ENCODE measurements around the gene TDRD10.

Gene TDRD10

DNA sequence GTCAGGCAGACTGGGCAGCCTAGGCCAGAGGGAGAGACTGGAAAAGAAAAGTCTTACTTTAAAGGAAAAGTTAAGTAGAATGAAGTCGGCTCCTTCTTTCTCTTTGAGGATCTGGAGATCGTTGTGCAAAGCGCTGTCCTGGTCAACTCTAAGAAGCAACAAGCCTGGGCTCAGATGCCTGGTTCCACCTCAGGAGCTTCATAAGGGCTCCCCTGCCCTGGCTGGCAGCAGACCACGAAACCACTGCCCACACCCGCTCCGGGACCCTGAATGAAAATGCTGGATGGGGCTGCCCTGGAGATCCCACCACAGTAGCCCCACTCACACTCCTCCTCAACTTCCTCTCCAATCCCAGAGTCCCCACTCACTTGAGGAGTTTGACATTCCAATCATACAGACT lies 50.0 kb downstream of the TDRD10 start:
- DNase-seq (ENCODE audit: extremely low read depth in 1 of 2, low read depth in 1 of 2), result no peak

DNA sequence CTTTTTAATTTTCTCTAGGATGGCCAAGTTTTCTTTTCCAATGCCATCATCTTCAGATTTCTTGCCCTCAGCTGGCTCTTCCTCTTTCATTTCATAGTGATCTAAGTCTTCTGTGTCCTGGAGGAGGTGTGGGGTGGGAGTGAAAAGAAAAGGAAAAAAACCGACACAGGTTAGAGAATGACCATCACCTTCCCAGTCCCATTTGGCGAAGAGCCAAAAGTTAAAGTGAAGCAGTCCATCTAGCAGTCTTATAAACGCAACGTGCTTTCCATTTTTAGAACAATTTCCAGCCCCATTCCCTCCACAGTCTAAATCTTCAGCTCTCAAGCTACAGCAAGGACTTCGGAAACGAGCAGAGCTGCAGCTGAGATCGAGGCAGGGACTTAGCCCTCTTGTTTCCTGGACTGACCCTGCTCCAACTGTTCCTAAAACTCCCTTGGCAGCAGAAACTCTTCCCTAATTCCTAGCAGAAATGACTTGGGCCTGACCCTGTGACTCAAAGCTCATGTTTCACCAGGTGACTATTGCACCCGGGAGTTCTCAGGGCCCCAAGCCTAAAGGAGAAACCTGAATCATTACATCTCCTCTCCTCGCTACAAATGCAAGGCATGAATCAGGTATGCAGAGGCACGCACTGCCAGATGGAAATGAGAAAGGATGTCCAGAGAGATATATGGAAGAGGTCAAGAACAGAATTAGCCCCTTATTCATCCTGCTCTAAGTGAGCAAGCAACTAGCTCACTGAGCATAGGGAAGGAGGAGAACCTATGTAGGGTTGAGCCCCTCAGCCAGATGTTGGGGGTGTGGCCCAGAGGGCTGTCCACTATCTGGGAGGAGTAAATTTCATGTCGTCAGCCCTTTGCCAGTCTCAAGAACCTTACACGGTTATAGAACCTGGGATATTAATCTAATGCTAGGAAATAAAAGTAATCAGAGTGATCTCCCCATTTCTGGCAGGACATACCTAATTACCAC lies 51.3 kb downstream of the TDRD10 start:
- DNase-seq (ENCODE audit: extremely low read depth in 1 of 2, low read depth in 1 of 2), result no peak

DNA sequence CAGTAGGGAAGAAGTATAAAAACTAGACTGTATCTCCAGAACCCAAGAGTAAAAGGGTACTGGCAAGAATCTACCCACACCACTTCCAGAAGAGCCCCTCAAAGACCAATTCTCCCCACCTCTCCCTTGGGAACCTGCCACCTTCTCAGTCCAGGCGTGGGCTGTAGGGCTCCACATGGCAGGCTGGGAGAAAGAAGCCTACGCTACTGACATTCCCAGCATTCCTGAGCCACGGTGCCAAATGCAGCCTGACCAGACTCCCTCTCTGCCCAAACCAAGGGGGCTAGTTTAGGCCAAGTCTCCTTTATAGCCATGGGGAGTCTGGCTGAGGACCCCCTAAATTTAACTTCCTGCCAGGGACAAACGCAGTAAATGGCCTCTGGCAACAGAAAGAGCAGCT lies 54.4 kb downstream of the TDRD10 start:
- no peak for DNase-seq (ENCODE audit: extremely low read depth in 1 of 2, low read depth in 1 of 2)

DNA sequence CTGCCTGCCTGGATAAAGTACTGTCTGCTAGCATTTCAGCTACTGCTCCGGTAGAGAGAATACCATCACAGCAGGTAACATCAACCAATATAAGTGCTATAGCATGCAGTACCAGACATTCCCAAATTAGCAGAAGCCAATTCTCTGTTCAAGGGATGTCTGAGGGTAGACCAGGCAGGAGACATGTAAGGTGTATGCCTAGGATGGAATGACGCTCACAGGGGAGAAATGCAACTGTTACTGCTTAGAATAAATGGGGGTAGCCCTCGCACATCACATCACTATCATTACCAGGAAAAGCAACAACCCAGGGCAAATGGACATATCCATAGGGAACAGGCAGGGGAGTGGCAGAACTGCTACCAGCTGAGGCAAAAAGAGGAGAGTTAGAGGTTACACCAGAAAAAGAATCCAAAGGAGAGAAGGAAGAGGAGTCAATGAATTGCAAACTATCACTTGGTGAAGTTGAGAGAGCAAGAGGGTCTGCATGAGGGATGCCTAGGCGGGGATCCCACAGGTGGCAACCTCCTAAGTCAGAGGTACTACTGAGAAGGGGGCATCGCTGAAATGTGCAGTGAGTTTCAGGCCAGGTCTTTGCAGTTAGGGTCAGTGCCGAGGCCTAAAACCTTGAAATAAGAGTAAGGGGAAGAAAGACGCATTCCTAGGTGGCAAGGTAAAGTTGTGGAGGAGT lies 55.4 kb downstream of the TDRD10 start:
- DNase-seq (ENCODE audit: extremely low read depth in 1 of 2, low read depth in 1 of 2), result no peak

DNA sequence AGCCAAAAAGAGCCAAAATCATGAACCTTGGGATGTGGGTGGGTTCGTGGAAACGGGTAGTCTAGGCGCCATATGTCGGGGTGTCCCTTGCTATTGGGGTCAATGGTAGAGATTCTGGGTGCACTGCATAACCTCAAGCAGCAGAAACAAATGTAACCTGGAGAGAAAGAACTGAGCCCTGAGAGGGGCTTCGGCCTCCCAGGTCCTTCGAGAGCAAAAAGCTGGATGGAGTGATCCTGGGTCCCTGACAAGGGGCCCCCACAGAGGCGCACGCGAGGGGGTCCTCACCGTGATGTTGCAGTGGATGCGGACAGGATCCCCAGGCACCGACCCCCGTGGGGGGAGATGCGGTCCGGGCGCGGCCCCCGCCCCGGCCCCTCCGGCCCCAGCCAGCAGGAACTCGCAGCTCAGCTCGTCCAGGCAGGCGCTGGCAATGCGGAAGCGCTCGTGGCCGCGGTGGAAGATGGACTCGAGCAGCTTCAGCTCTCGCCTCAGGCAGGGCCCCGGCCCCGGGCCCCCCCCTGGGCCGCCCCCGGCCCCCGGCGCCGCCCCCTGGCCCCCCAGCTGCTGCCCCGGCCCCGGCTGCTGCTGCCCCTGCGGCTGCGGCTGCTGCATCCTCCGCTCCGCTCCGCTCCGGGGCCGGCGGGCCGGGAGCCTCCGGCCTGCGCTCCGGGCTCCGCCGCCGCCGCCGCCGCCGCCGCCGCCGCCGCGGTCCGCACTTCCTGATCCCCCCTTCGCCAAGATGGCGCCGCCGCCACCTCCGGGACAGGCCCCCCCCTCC lies 56.1 kb downstream of the TDRD10 start, which contains the start of gene UBE2Q1:
Gene UBE2Q1, minus strand, starts transcription at position 724 of the 781 bp plus-strand sequence. Its CDS starts 109 bp downstream, at position 615.
- peak in 1 of 2 donors; percentile 18 for DNase-seq (ENCODE audit: extremely low read depth in 1 of 2, low read depth in 1 of 2)

DNA sequence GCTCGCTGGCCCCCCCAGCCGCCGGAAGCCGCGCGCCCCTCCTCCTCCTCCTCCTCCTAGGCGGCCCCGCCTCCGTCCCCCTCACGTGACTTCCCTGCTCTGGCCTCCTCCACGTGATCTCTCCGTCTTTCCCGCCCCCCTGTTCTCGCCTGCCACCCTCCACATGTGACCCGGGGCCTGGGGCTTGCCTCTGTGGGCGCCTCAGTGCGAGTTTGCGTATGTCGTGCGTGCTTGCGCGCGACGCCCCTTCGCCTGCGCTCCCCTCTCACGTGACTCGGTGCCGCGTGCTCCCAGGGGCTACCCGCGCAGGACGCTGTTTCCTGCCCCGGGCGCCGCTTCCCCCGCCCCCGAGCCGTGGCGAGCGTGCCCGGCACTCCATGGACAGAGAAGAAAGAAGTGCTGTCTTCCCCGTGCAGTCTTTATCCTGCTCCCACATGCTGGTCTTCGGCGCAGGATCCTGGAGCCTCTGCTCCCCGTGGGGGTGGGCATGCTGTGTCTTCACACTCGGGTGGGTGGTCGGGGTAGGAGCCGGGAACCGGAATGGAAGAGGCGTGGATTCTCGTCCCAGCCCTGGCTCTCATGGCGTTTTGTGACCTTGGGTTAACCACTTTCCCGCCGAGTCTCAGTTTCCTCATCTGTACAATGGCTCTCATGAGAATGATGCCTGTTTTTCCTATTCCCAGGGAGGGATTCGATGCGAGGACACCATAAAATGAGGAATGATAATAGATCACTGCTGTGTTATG lies 56.9 kb downstream of the TDRD10 start:
- DNase-seq (ENCODE audit: extremely low read depth in 1 of 2, low read depth in 1 of 2), result peak; percentile 99

DNA sequence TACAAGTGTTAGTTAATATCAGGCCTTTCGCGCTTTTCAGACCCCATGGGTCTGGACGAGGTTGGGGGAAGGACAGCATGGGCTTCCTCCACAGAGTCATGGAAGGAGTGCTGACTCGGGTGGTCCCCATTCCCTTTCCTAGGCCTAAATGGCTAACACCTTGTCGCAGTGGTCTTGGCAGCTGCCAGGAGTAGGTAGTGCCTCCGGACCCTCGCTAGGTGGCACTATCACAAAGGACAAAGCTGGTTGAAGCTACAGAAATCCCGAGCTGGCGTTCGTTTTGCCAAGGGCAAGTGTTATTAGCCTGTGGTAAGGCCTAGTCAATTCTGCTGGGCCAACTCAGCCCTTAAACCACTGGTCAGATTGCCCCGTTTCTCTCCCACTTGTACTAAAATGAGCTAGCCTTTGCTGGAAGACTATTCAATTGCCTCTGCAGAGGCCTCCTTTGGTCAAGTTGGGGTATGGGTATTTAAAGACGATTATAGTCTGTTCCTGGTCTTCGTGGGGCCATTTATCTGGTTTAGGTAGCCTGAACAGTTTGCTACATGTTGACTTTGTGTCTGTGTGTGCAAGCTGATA lies 57.5 kb downstream of the TDRD10 start:
- peak; percentile 60 to 62 for DNase-seq (ENCODE audit: extremely low read depth in 1 of 2, low read depth in 1 of 2)

DNA sequence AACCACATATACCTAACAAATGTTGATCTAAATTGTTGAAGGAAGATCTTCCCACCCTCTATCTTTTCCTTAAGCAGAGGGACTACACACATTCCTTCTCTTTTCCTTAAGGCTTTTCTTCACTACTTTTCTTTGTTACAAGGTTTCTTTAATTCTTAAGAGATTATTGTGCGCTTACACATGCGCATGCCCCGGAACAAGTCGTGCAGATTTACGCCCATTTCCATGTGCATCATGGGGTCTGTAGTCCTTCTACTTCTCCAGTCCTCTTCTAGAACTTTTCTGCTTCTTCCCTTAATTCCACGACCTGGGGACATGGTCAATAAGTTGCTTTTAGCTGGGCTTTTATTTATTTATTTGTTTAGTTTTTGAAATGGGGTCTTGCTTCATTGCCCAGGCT lies 63.9 kb downstream of the TDRD10 start:
- no peak for DNase-seq (ENCODE audit: extremely low read depth in 1 of 2, low read depth in 1 of 2)

DNA sequence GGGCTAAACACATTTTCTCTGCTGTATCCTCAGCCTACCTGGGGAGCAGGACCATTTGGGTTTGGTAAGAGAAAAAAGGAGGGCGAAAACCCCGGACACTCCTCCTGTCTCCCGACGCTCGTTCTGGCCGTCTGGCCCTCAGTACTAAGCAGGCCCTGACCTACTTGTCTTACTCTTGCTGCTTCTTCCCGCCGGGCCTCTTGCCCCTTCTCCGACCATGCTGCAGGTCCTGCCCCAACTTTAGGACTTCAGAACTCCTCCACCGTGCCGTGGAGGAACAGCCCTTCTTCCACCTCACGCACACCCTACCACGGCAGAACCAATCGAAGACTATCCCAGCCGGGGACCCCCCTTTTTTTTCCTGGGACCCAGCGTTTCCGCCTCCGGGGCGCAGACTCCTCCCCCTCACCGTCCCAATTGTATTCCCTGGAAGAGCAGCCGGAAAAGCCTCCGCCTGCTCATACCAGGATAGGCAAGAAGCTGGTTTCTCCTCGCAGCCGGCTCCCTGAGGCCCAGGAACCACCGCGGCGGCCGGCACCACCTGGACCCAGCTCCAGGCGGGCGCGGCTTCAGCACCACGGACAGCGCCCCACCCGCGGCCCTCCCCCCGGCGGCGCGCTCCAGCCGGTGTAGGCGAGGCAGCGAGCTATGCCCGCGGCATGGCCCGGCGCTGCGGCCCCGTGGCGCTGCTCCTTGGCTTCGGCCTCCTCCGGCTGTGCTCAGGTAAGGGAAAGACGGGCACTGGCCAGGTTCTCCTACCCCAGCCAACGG lies 65.6 kb downstream of the TDRD10 start, which contains the start of gene CHRNB2:
Gene CHRNB2, plus strand, starts transcription at position 393 of the 771 bp plus-strand sequence. Its CDS starts 267 bp downstream, at position 660.
- DNase-seq (ENCODE audit: extremely low read depth in 1 of 2, low read depth in 1 of 2), result peak; percentile 20 to 63

DNA sequence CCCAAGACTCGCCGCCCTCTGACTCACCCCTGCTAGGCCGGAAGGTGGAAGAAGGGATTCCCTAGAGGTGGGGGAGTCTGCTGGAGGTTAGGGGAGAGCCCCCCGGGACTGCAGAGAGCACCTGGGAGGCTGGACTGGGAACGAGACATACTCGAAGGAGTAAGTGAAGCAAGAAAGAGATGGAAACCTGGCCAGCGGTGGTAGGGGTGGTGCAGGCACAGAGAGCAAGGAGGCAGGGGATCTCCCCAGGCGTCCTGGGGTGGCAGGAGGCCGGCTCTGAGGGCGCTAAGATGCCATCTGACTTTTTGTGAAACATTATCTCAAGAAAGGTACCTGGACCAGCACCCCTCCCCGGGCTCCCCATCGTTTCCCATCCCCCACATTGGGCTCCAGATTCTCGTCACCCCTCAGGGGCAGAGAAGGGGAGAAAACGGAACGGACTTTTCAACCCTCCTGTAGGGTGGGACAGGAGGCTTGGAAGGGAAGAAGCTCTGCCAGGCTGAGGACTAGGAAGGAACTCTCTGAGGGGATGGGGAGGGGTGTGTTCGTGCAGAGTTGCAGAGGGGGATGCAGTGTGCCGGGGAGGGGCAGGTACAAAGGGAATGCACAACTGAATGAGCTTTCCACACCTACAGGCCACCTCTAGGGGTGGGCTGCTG lies 66.3 kb downstream of the TDRD10 start:
- DNase-seq (ENCODE audit: extremely low read depth in 1 of 2, low read depth in 1 of 2), result no peak

DNA sequence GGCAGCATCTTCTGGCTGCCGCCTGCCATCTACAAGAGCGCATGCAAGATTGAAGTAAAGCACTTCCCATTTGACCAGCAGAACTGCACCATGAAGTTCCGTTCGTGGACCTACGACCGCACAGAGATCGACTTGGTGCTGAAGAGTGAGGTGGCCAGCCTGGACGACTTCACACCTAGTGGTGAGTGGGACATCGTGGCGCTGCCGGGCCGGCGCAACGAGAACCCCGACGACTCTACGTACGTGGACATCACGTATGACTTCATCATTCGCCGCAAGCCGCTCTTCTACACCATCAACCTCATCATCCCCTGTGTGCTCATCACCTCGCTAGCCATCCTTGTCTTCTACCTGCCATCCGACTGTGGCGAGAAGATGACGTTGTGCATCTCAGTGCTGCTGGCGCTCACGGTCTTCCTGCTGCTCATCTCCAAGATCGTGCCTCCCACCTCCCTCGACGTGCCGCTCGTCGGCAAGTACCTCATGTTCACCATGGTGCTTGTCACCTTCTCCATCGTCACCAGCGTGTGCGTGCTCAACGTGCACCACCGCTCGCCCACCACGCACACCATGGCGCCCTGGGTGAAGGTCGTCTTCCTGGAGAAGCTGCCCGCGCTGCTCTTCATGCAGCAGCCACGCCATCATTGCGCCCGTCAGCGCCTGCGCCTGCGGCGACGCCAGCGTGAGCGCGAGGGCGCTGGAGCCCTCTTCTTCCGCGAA lies 69.4 kb downstream of the TDRD10 start:
- DNase-seq (ENCODE audit: extremely low read depth in 1 of 2, low read depth in 1 of 2), result no peak

DNA sequence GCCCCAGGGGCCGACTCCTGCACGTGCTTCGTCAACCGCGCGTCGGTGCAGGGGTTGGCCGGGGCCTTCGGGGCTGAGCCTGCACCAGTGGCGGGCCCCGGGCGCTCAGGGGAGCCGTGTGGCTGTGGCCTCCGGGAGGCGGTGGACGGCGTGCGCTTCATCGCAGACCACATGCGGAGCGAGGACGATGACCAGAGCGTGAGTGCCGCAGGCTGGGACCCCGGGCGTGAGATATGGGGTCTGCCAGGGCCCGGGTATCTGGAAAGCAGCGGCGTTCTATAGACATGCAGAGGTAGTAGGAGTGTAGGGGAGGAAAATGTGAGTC lies 69.9 kb downstream of the TDRD10 start:
- no peak for DNase-seq (ENCODE audit: extremely low read depth in 1 of 2, low read depth in 1 of 2)

DNA sequence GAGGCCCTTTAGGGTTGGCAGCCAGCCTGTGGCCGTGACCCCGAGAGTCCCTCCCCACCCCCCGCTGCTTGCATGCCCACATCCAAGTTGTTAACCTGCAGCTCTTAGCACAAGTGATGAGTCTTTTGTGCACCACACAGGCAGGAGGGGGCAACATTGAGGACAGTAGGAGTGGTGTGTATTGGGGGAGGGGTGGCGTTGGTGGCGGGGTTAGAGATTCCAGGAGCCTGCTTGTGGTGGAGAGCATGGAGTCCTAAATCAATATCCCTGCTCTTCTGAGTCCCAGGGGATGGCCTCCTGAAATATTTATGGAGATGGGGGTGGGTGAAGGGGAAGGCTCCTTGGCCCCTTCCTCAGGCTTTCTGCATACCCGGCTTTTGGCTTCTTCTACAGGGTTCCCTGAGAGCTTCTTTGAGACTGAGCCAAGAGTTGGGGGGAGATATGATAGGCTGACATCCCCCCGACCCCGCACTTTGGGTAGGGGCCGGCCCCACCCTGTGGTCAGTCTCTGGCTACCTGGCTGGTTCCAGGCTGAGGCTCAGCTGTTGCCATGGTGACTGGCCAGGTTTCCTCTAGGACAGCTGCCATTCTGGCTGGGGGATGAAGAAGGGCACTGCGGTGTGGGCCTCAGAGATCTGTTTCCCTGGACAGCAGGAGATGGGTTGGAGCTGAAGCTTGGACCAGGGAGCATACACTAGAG lies 70.6 kb downstream of the TDRD10 start:
- DNase-seq (ENCODE audit: extremely low read depth in 1 of 2, low read depth in 1 of 2), result no peak

DNA sequence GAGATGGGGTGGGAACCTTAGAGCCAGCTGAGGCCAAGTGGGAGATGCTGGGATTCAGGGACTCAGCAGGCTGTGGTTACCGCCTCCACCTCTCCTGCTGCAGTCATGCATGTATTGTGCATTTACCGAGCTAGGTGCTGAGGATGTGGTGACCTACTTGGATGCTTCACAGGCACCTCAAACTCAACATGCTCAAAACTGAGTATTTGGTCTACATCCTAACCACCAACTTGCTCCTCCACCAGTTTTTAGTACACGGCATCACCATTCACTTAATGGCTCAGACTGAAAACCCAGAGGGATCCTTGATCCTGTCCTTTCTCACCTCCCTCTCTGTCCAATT lies 71.1 kb downstream of the TDRD10 start:
- no peak for DNase-seq (ENCODE audit: extremely low read depth in 1 of 2, low read depth in 1 of 2)

DNA sequence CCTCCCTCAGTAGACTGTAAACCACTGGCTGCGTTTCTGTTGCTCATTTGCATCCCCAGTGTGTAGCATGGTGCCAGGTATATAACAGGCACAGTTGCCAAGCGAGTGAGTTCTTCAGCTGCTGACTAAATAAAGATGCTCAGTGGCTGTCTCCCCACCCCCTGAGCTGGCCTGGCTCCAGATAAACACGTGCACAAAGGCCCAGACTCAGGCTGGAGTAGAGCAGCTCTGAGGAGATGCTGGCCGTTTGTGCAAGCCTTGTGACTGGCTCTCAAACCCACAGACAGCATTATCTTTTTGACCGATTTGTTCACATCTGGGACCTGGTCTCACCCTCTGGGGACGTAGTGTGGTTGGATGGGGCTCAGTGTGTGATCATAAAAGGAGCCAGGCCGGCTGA lies 72.7 kb downstream of the TDRD10 start:
- no peak for DNase-seq (ENCODE audit: extremely low read depth in 1 of 2, low read depth in 1 of 2)

DNA sequence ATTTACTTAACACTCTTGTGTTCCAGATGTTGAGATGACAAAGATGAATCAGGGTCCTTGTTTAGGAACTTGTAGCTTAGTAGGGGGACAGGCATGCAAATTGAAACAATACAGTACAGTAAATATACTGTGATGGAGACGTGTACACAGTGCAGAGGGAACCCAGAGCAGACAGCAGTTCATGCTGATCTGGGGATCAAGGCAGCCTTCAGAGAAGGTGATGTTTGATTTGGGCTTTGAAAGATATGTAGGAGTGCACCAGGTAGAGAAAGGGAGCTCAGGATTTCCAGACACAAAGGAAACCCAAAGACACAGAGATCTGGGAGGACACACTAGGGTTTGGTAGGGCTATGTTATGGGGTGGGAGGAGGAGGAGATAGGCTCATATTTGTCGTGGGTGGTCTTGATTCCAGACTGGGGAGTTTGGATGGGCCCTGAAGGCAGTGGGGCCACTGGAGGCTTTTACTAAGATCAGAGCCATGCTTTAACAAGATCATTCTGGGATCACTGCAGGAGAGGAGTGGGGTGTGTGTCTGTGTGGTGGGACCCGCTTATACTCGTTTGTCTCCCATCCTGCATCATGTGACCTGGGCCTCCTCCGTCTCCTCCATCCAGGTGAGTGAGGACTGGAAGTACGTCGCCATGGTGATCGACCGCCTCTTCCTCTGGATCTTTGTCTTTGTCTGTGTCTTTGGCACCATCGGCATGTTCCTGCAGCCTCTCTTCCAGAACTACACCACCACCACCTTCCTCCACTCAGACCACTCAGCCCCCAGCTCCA lies 73.3 kb downstream of the TDRD10 start:
- no peak for DNase-seq (ENCODE audit: extremely low read depth in 1 of 2, low read depth in 1 of 2)

Data from activated CD8-positive, alpha-beta memory T cell treated with anti-CD3 and anti-CD28 coated beads for 1 hour (primary cell).